Calu3 (cell line): ENCODE data around the gene ASRGL1. TPM values are rescaled to one million over a fixed set of nuclear protein-coding genes. Genes with fewer than 3 reads are reported as not detected.

Experiments
- BruUV-seq: library from RNA; stranded (reverse); fragments of 400-500 nt; replicated peaks from 2 replicates; lab custom pipeline; 2021; lab: Mats Ljungman, UMichigan
- CTCF ChIA-PET: fragments of 300-600 bp; sonication (Branson Sonifier 250); formaldehyde crosslinking; loops from one replicate; lab custom pipeline; 2022; ENCODE audit warnings: antibody characterized with exemption; lab: Charles Lee
- DNase-seq: peaks from one replicate; pipeline ENCODE4 v3.0.0; 2022
- H3K27ac Mint-ChIP-seq: one replicate; pipeline ENCODE4 v1.8.0; 2022; ENCODE audit warnings: mixed read lengths; ENCODE audit not compliant: unreplicated experiment
- H3K27me3 Mint-ChIP-seq: one replicate; pipeline ENCODE4 v1.8.0; 2022; ENCODE audit warnings: mixed read lengths; ENCODE audit not compliant: unreplicated experiment
- H3K36me3 Mint-ChIP-seq: one replicate; pipeline ENCODE4 v1.8.0; 2022; ENCODE audit warnings: mild to moderate bottlenecking, moderate library complexity, mixed read lengths; ENCODE audit not compliant: insufficient read depth, unreplicated experiment
- H3K4me1 Mint-ChIP-seq: one replicate; pipeline ENCODE4 v1.8.0; 2022; ENCODE audit warnings: mild to moderate bottlenecking, low read depth, mixed read lengths; ENCODE audit not compliant: unreplicated experiment
- H3K4me3 Mint-ChIP-seq: one replicate; pipeline ENCODE4 v1.8.0; 2022; ENCODE audit warnings: mild to moderate bottlenecking, low read depth, moderate library complexity, mixed read lengths; ENCODE audit not compliant: unreplicated experiment
- H3K9me3 Mint-ChIP-seq: one replicate; pipeline ENCODE4 v1.8.0; 2022; ENCODE audit warnings: low read depth, mixed read lengths; ENCODE audit not compliant: unreplicated experiment
- intact Hi-C: fragments of 100-400 bp; cut with micrococcal nuclease; formaldehyde crosslinking; loops from one replicate; pipeline ENCODE4 v1.10.0; 2022; ENCODE audit not compliant: unreplicated experiment
- total RNA-seq: library from RNA; stranded (reverse); gene quantifications from 2 replicates; pipeline ENCODE4 v1.2.3, GENCODE V29; 2022
- TF ChIP-seq, protein P1 (sequence below): fragments of 200-600 bp; IDR thresholded peaks from one replicate; pipeline ENCODE4 v1.8.0; 2022; ENCODE audit warnings: antibody characterized with exemption; ENCODE audit not compliant: unreplicated experiment

ASRGL1 gene
- total RNA-seq, 1 experiment from 2014 or later = 30.3 TPM

GRCh38 chr11:62419943-62420342, 82.7 kb downstream of the ASRGL1 start:
- Mint-ChIP-seq H3K27ac (no peak overlapping the region), H3K4me1 (no peaks in the 10 kb centered on the region), H3K27me3 (peaks cover 29% of the 10 kb centered on the region), H3K9me3 (no peaks in the 10 kb centered on the region), H3K4me3 (no peak overlapping the region), H3K36me3 (peaks cover 7% of the 10 kb centered on the region)
- intact Hi-C loops = loop anchor here (5.0 kb wide), 1 partner anchor 142 kb away; no protein-coding TSS in a partner anchor
- TF ChIP-seq, protein P1, sequence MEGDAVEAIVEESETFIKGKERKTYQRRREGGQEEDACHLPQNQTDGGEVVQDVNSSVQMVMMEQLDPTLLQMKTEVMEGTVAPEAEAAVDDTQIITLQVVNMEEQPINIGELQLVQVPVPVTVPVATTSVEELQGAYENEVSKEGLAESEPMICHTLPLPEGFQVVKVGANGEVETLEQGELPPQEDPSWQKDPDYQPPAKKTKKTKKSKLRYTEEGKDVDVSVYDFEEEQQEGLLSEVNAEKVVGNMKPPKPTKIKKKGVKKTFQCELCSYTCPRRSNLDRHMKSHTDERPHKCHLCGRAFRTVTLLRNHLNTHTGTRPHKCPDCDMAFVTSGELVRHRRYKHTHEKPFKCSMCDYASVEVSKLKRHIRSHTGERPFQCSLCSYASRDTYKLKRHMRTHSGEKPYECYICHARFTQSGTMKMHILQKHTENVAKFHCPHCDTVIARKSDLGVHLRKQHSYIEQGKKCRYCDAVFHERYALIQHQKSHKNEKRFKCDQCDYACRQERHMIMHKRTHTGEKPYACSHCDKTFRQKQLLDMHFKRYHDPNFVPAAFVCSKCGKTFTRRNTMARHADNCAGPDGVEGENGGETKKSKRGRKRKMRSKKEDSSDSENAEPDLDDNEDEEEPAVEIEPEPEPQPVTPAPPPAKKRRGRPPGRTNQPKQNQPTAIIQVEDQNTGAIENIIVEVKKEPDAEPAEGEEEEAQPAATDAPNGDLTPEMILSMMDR = no peak
- no TSS peak for BruUV-seq
- CTCF ChIA-PET = no interaction called here
- no peak for DNase-seq

DNA sequence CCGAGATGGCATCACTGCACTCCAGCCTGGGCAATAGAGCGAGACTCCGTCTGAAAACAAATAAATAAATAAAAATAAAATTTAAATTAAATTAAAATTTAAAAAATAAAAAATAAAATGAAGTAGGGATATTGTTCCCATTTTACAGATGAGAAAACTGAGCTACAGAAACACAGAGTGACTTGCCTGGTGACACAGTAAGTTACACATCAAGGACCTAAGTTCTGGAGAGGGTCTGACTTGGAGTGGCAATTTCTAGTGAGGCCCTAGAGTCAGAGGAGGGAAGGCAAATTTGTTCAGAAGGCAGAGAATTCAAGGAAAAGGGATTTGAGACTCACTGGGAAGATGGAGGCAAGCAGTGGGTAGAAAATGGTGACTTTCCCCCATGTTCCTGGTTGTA, 83.6 kb downstream of the ASRGL1 start:
- CTCF ChIA-PET = interaction anchor here (1.2 to 2.7 kb wide), 2 partner anchors 122 to 140 kb away, joined by 3 to 9 read pairs; no protein-coding TSS in a partner anchor
- peaks cover 30% of the 10 kb centered on the region for H3K27me3 Mint-ChIP-seq
- DNase-seq = no peak
- H3K9me3 Mint-ChIP-seq = no peaks in the 10 kb centered on the region
- H3K27ac Mint-ChIP-seq = no peak overlapping the region
- no peak overlapping the region for H3K4me3 Mint-ChIP-seq
- peaks cover 8% of the 10 kb centered on the region for H3K36me3 Mint-ChIP-seq
- intact Hi-C loops = loop anchor here (5.0 kb wide), 1 partner anchor 141 kb away; no protein-coding TSS in a partner anchor
- TF ChIP-seq, protein P1 = no peak
- BruUV-seq = no TSS peak
- peaks cover under 1% of the 10 kb centered on the region for H3K4me1 Mint-ChIP-seq

DNA sequence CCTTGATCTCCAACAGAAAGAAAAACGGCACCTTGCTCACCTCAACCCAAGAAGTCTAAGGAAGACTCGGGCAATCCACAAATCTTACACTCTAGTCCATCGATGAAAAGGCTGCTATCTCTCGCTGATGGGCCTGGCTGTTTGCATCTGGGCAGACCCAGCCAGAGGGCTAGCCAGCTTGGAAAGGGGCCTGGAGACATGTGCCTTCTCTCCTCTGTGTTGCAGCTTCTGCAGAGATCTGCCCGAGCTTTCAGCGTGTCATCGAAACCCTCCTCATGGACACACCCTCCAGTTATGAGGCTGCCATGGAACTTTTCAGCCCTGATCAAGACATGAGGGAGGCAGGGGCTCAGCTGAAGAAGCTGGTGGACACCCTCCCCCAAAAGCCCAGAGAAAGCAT, 84.7 kb downstream of the ASRGL1 start:
- intact Hi-C loops = loop anchor here (5.0 kb wide), 1 partner anchor 140 kb away; no protein-coding TSS in a partner anchor
- Mint-ChIP-seq H3K27ac (no peak overlapping the region), H3K27me3 (peaks cover 30% of the 10 kb centered on the region), H3K4me1 (peaks cover 12% of the 10 kb centered on the region), H3K4me3 (no peak overlapping the region), H3K36me3 (peaks cover 13% of the 10 kb centered on the region), H3K9me3 (no peaks in the 10 kb centered on the region)
- no peak for DNase-seq
- no TSS peak for BruUV-seq
- CTCF ChIA-PET = interaction anchor here (0.7 to 2.7 kb wide), 5 partner anchors 11 to 138 kb away, joined by 3 to 9 read pairs (median 5); no protein-coding TSS in a partner anchor
- TF ChIP-seq, protein P1 = no peak

GRCh38 chr11:62423012-62423411, 85.8 kb downstream of the ASRGL1 start:
- Mint-ChIP-seq H3K36me3 (peaks cover 13% of the 10 kb centered on the region), H3K27me3 (peaks cover 30% of the 10 kb centered on the region), H3K4me3 (no peak overlapping the region), H3K9me3 (no peaks in the 10 kb centered on the region), H3K27ac (no peak overlapping the region), H3K4me1 (peaks cover 18% of the 10 kb centered on the region)
- no peak for DNase-seq
- CTCF ChIA-PET = interaction anchor here (1.3 to 3.2 kb wide), 5 partner anchors 12 to 137 kb away, joined by 3 to 69 read pairs (median 5); no protein-coding TSS in a partner anchor
- no TSS peak for BruUV-seq
- TF ChIP-seq, protein P1 = no peak
- intact Hi-C loops = loop anchor here (5.0 kb wide), 1 partner anchor 139 kb away; no protein-coding TSS in a partner anchor
